MM.1S (cell line): ENCODE data around the gene OSBPL5.

Experiments used
- DNase-seq: peaks from one replicate; pipeline ENCODE4 v3.0.0-alpha.2; 2015
- H2AFZ ChIP-seq: fragments of 300-600 bp; sonication (generic); 2 replicates; pipeline ENCODE4 v1.6.0; 2016; ENCODE audit warnings: antibody characterized with exemption, low read length
- H3F3A ChIP-seq: fragments of 300-600 bp; sonication (generic); 2 replicates; pipeline ENCODE4 v1.6.1; 2016; ENCODE audit warnings: mild to moderate bottlenecking, antibody characterized with exemption, low read length, moderate library complexity, mixed read lengths; ENCODE audit not compliant: insufficient read depth
- H3K27ac ChIP-seq: fragments of 300-600 bp; sonication (generic); 2 replicates; pipeline ENCODE4 v1.5.1; 2016; ENCODE audit warnings: mild to moderate bottlenecking, low read length
- H3K27me3 ChIP-seq: fragments of 300-600 bp; sonication (generic); replicated peaks from 2 replicates; pipeline ENCODE4 v1.6.0; 2016; ENCODE audit warnings: low read length; ENCODE audit not compliant: insufficient read depth
- H3K36me3 ChIP-seq: fragments of 300-600 bp; sonication (generic); replicated peaks from 2 replicates; pipeline ENCODE4 v1.6.1; 2016; ENCODE audit warnings: mild to moderate bottlenecking, low read length, mixed read lengths; ENCODE audit not compliant: insufficient read depth
- H3K4me1 ChIP-seq: fragments of 300-600 bp; sonication (generic); 2 replicates; pipeline ENCODE4 v1.6.1; 2016; ENCODE audit warnings: low read length, mixed read lengths
- H3K4me2 ChIP-seq: fragments of 300-600 bp; sonication (generic); 2 replicates; pipeline ENCODE4 v1.6.0; 2016; ENCODE audit warnings: low read depth, low read length
- H3K4me3 ChIP-seq: fragments of 300-600 bp; sonication (generic); 2 replicates; pipeline ENCODE4 v1.5.1; 2016; ENCODE audit warnings: low read length, mixed read lengths
- H3K79me2 ChIP-seq: fragments of 300-600 bp; sonication (generic); 2 replicates; pipeline ENCODE4 v1.6.1; 2016; ENCODE audit warnings: mixed run types, low read length, mixed read lengths
- H3K9ac ChIP-seq: fragments of 300-600 bp; sonication (generic); 2 replicates; pipeline ENCODE4 v1.6.1; 2016; ENCODE audit warnings: low read length, mixed read lengths
- H3K9me2 ChIP-seq: fragments of 300-600 bp; sonication (generic); replicated peaks from 2 replicates; pipeline ENCODE4 v1.6.1; 2016; ENCODE audit warnings: mild to moderate bottlenecking, low read length, mixed read lengths; ENCODE audit not compliant: insufficient read depth
- H3K9me3 ChIP-seq: fragments of 300-600 bp; sonication (generic); replicated peaks from 2 replicates; pipeline ENCODE4 v1.6.1; 2016; ENCODE audit warnings: mild to moderate bottlenecking, low read length, mixed read lengths; ENCODE audit not compliant: insufficient read depth
- H4K20me1 ChIP-seq: fragments of 300-600 bp; sonication (generic); 2 replicates; pipeline ENCODE4 v1.6.1; 2016; ENCODE audit warnings: mild to moderate bottlenecking, low read length, moderate library complexity, mixed read lengths; ENCODE audit not compliant: insufficient read depth
- CTCF ChIP-seq: fragments of 300-600 bp; sonication (generic); IDR thresholded peaks from 2 replicates; pipeline ENCODE4 v1.5.1; 2016; ENCODE audit warnings: antibody characterized with exemption, low read length, mixed read lengths
- EZH2 ChIP-seq: fragments of 300-600 bp; sonication (generic); optimal IDR thresholded peaks from 2 replicates; pipeline ENCODE3; 2017; ENCODE audit warnings: low read depth, mild to moderate bottlenecking, antibody characterized with exemption, low read length, mixed read lengths
- EZH2phosphoT487 ChIP-seq: fragments of 300-600 bp; sonication (generic); IDR thresholded peaks from 2 replicates; pipeline ENCODE4 v1.6.1; 2018; ENCODE audit warnings: antibody characterized with exemption, low read length

Gene OSBPL5

DNA sequence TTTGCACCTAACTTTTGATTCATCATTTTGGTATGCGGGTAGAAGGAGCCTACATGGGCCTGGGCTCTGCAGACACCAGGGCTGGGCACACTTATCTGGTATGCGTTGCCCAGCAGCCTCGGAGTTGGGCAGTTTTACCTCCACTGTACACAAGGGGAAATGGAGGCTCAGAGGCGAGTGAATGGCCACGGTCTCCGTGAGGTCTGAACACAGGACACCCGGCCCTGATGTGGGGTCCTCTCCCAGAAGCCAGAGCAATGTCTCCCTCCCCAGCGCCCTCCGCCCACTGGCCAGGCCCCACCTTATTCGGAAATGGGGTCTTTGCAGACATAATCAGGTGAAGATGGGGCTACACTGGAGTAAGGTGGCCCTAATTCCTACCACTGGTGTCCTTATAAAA, 43.7 kb downstream of the OSBPL5 start:
- Histone ChIP-seq H3K4me1 (no peaks in the 10 kb centered on the region), H3K9me2 (no peaks in the 10 kb centered on the region), H2AFZ (no peak overlapping the region), H3K36me3 (no peaks in the 10 kb centered on the region), H3F3A (no peaks in the 10 kb centered on the region), H3K27ac (no peak overlapping the region), H3K4me2 (no peak overlapping the region), H3K27me3 (no peaks in the 10 kb centered on the region), H3K9me3 (no peaks in the 10 kb centered on the region), H3K4me3 (no peak overlapping the region), H4K20me1 (no peaks in the 10 kb centered on the region), H3K79me2 (no peaks in the 10 kb centered on the region), H3K9ac (no peak overlapping the region)
- no peak for TF ChIP-seq EZH2phosphoT487
- no peak for TF ChIP-seq EZH2
- no peak for TF ChIP-seq CTCF
- no peak for DNase-seq

DNA sequence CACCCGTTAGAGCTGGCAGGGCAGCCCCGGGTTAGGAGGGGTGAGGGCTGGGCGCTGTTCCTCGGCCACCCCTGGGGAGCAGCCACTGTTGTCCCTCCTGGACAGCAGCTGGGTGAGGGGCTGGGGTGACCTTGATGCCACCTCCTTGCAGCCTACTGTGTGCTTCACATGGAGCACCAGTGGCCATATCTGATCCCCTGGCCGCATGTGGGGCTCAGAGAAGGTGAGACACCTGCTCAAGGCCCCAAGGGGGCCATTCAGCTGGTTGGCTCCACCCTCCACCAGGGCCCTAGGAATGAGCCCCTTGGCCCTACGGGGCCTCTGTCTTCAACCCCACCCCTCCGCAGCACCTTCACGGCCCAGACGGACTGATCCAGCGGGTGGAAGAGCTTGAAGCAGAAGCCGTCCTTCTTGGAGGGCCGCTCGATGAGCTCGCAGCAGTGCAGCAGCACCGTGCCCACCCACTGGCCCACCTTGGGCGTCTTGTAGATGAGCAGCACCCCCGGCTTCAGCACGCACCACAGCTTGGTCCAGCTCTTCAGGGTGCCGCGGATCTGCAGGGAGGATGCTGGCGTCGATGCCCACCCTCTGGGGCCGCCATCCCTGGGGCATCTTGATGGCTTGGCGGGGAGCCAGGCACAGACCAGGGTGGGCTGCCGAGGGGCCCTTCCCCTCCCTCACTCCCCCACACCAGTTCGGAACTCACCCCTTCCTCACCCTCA, 44.9 kb downstream of the OSBPL5 start:
- Histone ChIP-seq H3K4me3 (no peak overlapping the region), H3K36me3 (no peaks in the 10 kb centered on the region), H3K9me2 (no peaks in the 10 kb centered on the region), H3K9ac (no peak overlapping the region), H3K27me3 (no peaks in the 10 kb centered on the region), H3K9me3 (no peaks in the 10 kb centered on the region), H3K4me1 (no peaks in the 10 kb centered on the region), H3K27ac (no peak overlapping the region), H3F3A (no peaks in the 10 kb centered on the region), H2AFZ (no peak overlapping the region), H3K4me2 (no peak overlapping the region), H3K79me2 (no peaks in the 10 kb centered on the region), H4K20me1 (no peaks in the 10 kb centered on the region)
- DNase-seq: no peak
- TF ChIP-seq EZH2phosphoT487 (no peak), EZH2 (no peak), CTCF (no peak)

DNA sequence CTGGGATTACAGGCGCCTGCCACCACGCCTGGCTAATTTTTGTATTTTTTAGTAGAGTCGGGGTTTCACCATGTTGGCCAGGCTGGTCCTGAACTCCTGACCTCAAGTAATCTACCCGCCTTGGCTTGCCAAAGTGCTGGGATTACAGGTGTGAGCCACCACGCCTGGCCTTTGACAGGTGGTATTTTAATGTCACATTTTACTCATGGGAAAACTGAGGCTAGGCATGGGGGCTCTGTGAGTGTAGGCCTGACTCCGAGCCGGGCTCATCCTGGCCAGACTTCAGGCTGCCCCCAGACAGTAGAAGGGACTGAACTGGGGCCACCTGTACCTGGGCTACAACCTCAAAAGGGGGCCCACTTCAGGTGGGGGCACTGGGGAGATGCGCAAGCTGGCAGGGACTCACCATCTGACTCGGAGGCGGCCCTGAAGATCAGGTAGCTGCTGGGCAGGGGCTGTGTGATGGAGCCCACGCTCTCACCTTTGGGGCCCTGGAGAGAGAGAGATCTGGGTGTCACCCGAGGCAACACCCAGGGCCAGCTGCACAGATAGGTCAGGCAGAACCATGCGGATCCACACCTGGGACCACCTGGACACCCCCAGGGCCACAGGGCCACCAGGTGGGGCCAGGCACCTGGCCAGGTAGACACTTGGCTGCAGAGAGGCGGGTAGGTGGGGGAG, 45.8 kb downstream of the OSBPL5 start:
- Histone ChIP-seq H3K27ac (no peak overlapping the region), H2AFZ (no peak overlapping the region), H3K27me3 (no peaks in the 10 kb centered on the region), H3K79me2 (no peaks in the 10 kb centered on the region), H3K4me3 (no peak overlapping the region), H3K4me1 (no peaks in the 10 kb centered on the region), H4K20me1 (no peaks in the 10 kb centered on the region), H3F3A (no peaks in the 10 kb centered on the region), H3K9me2 (no peaks in the 10 kb centered on the region), H3K4me2 (no peak overlapping the region), H3K9ac (no peak overlapping the region), H3K36me3 (no peaks in the 10 kb centered on the region), H3K9me3 (no peaks in the 10 kb centered on the region)
- DNase-seq: no peak
- TF ChIP-seq EZH2phosphoT487: no peak
- TF ChIP-seq CTCF: no peak
- no peak for TF ChIP-seq EZH2
